ENCODE results near the gene STX4. TPM values are rescaled to one million over a fixed set of nuclear protein-coding genes. Genes with fewer than 3 reads are reported as not detected.

STX4 gene
- polyA plus RNA-seq, 1 experiment = 43.7 TPM

- ChIA-PET POLR2A (no interaction called here), CTCF (no interaction called here)
- no peak overlapping the region for H3K4me3 ChIP-seq (ENCODE audit: low read depth, low read length)
- DNase-seq (ENCODE audit: low read depth, low spot score) = no peak
- H3K9me3 ChIP-seq (ENCODE audit: control insufficient read depth, insufficient read depth, low read length) = no peaks in the 10 kb centered on the region; the same call in 1 of the 2 replicates
- no peak for TF ChIP-seq CTCF (IDR thresholded peaks at IDR 0.05; ENCODE audit: low read depth, low read length)
- H3K27ac ChIP-seq (ENCODE audit: low read depth, low read length) = no peak overlapping the region
- no peaks in the 10 kb centered on the region for H3K27me3 ChIP-seq (ENCODE audit: control insufficient read depth, insufficient read depth, low read length)
Measured at GRCh38 chr16:30991052-30991451, 42.3 kb upstream of the STX4 start.

- TF ChIP-seq CTCF (IDR thresholded peaks at IDR 0.05; ENCODE audit: low read depth, low read length) = no peak
- DNase-seq (ENCODE audit: low read depth, low spot score) = no peak
- Histone ChIP-seq H3K27ac (ENCODE audit: low read depth, low read length) (no peak overlapping the region), H3K4me3 (ENCODE audit: low read depth, low read length) (no peak overlapping the region), H3K27me3 (ENCODE audit: control insufficient read depth, insufficient read depth, low read length) (no peaks in the 10 kb centered on the region), H3K9me3 (ENCODE audit: control insufficient read depth, insufficient read depth, low read length) (no peaks in the 10 kb centered on the region; the same call in 1 of the 2 replicates)
- CTCF ChIA-PET = interaction anchor here (2.3 kb wide), 1 partner anchor 8 kb away, joined by 12 read pairs; the partner anchor contains the start of gene HSD3B7
- POLR2A ChIA-PET = interaction anchor here (0.6 kb wide), 1 partner anchor 178 kb away, joined by 3 read pairs; no protein-coding TSS in a partner anchor
Measured at GRCh38 chr16:30992276-30992780, 41.0 kb upstream of the STX4 start.

- Histone ChIP-seq H3K4me3 (ENCODE audit: low read depth, low read length) (no peak overlapping the region), H3K27ac (ENCODE audit: low read depth, low read length) (no peak overlapping the region), H3K27me3 (ENCODE audit: control insufficient read depth, insufficient read depth, low read length) (no peaks in the 10 kb centered on the region), H3K9me3 (ENCODE audit: control insufficient read depth, insufficient read depth, low read length) (no peaks in the 10 kb centered on the region; the same call in 1 of the 2 replicates)
- TF ChIP-seq CTCF (IDR thresholded peaks at IDR 0.05; ENCODE audit: low read depth, low read length) = no peak
- no peak for DNase-seq (ENCODE audit: low read depth, low spot score)
- POLR2A ChIA-PET = no interaction called here
- CTCF ChIA-PET = interaction anchor here (0.6 to 2.3 kb wide), 3 partner anchors 7 to 468 kb away, joined by 6 to 12 read pairs (median 7); partner anchors contain the start of gene HSD3B7
Measured at GRCh38 chr16:30992931-30993816, 40.2 kb upstream of the STX4 start.

- CTCF ChIA-PET = interaction anchor here (1.8 kb wide), 1 partner anchor 146 kb away, joined by 5 read pairs; no protein-coding TSS in a partner anchor
- Histone ChIP-seq H3K27me3 (ENCODE audit: control insufficient read depth, insufficient read depth, low read length) (no peaks in the 10 kb centered on the region), H3K27ac (ENCODE audit: low read depth, low read length) (no peak overlapping the region), H3K4me3 (ENCODE audit: low read depth, low read length) (no peak overlapping the region), H3K9me3 (ENCODE audit: control insufficient read depth, insufficient read depth, low read length) (no peaks in the 10 kb centered on the region)
- no peak for TF ChIP-seq CTCF (IDR thresholded peaks at IDR 0.05; ENCODE audit: low read depth, low read length)
- POLR2A ChIA-PET = no interaction called here
- no peak for DNase-seq (ENCODE audit: low read depth, low spot score)
Measured at GRCh38 chr16:30995927-30996323, 37.4 kb upstream of the STX4 start.

Data from AG04450 (cell line).